22Rv1 (cell line): Measurements from ENCODE around the gene FOXL2.

Experiments
- H3K27ac ChIP-seq: fragments of 450-650 bp; 2 replicates; pipeline ENCODE4 v1.5.1; 2017
- ZFX ChIP-seq: fragments of 450-650 bp; IDR thresholded peaks from 2 replicates; pipeline ENCODE4 v1.6.1; 2017; ENCODE audit warnings: antibody characterized with exemption, borderline replicate concordance
- TF ChIP-seq, protein P1 (sequence below): fragments of 450-650 bp; IDR thresholded peaks from 2 replicates; pipeline ENCODE4 v1.5.1; 2017; ENCODE audit warnings: mild to moderate bottlenecking

The FOXL2 gene

DNA sequence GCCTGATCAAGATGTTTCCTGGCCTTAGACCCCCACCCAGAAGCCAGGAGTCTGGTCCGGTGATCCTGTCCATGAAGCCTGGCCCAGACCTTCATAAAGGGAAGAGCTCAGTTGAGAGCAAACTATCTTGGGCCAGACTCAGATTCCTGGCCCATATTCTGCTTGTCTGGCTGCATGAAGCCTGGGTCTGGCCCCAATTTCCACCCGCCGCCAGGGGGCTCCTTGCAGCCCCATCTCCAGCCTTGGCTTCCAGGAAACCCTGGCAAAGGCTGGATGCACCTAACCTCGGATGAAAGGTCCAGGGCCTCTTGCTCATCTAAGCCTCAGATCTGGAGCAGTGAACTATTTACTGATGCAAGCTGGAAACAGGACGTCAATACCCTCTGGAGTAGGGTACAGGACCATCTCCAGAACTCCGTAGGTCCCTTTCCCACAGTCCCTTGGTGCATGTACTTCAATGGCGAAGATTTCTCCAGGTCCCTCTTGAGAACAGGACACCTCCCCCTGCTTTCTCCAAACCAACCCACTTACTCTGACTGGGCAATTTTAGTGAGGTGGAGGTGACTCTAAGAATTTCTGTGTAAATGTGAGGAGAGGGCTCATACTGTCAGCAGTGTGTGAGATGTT is 5.6 kb downstream of the FOXL2 start:
- TF ChIP-seq ZFX, result no peak
- TF ChIP-seq, protein P1, sequence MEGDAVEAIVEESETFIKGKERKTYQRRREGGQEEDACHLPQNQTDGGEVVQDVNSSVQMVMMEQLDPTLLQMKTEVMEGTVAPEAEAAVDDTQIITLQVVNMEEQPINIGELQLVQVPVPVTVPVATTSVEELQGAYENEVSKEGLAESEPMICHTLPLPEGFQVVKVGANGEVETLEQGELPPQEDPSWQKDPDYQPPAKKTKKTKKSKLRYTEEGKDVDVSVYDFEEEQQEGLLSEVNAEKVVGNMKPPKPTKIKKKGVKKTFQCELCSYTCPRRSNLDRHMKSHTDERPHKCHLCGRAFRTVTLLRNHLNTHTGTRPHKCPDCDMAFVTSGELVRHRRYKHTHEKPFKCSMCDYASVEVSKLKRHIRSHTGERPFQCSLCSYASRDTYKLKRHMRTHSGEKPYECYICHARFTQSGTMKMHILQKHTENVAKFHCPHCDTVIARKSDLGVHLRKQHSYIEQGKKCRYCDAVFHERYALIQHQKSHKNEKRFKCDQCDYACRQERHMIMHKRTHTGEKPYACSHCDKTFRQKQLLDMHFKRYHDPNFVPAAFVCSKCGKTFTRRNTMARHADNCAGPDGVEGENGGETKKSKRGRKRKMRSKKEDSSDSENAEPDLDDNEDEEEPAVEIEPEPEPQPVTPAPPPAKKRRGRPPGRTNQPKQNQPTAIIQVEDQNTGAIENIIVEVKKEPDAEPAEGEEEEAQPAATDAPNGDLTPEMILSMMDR, result peak; percentile 60; the same call in 1 of the 2 replicates
- H3K27ac ChIP-seq, result no peak overlapping the region

DNA sequence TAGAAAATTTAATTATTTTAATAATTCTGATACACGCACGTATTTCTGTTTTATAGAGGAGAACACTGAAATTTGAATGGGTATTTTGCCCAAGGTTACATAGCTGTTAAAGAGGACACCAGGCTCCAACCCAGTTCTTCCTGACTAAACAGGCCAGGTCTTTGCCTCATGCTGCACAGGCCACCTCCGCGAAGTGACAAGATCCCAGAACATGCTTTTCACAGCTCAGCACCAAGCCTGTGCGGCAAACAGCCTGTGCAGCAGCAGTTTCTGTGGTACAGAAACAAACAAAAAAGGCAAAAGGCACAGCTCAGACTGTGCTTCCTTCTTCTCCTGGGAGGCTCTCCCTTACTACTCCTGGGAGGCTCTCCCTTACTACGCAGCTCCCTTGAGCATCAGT is 6.5 kb downstream of the FOXL2 start:
- no peak for TF ChIP-seq ZFX
- TF ChIP-seq, protein P1, result no peak
- no peak overlapping the region for H3K27ac ChIP-seq

DNA sequence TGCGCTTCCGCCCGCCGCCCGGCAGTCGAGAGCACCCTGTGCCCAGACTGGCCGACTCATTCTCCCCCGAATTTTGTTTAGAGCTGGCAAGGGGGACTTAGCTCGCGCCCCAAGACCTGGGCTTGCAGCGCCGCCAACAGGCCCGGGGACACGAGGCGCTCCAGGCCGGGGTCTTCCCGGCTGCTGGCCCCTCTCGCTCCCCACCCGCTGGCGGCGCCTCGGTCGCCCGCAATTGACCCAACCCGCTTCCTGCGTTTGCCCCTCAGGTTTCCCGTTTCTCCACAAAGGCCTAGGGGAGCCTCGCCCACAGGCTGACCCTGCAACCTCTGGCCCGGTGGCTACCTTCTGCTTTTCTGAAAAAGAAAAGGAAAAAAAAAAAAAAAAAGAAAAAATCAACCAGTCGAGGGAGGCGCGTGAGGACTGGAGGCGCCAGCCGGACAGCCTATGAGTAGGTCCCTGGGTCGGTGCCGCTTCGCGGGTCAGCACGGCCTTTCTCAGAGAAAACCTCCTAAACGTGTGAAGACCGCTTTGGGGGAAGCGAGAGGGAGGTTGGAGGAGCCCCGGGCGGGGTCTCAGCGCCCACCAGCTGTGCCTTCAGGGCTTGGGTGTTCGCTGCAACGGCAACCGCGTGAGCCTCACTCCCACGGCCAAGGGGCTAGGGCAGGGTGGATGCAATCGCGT is 7.2 kb downstream of the FOXL2 start:
- no peak overlapping the region for H3K27ac ChIP-seq
- no peak for TF ChIP-seq ZFX
- TF ChIP-seq, protein P1, result no peak

DNA sequence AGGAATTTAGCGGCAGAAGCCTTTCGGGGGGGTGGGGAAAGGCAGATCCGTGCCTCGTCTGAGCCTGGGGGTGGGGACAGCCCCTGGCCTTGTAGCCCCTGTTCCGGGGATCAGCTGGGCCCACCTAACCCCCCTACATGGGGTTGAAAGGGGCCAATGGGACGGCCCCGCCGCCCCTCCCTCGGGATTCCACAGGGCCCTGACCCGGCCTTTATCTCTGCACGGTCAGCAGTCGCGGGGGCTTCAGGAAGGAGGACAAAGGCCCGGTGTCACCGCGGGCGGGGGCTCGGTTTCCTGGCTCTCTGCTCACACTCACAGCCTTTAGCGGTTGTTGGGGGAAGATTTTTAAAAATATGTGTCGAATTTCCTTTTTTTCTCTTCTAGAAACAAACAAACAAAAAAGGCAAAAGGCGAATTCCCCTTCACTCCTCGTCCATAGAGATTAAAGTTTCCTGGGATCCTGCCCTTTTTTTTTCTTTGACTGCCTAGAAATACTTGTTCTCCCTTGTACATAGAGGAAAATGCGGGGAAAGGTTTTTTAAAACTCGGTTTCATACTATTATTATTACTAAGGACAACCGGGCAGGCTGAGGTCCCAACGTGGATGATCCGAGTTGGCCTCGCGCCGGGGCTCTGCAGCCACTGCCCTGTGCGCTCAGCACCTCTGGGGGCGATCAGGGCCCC is 7.9 kb downstream of the FOXL2 start:
- no peak overlapping the region for H3K27ac ChIP-seq
- TF ChIP-seq, protein P1, result no peak
- TF ChIP-seq ZFX, result no peak

DNA sequence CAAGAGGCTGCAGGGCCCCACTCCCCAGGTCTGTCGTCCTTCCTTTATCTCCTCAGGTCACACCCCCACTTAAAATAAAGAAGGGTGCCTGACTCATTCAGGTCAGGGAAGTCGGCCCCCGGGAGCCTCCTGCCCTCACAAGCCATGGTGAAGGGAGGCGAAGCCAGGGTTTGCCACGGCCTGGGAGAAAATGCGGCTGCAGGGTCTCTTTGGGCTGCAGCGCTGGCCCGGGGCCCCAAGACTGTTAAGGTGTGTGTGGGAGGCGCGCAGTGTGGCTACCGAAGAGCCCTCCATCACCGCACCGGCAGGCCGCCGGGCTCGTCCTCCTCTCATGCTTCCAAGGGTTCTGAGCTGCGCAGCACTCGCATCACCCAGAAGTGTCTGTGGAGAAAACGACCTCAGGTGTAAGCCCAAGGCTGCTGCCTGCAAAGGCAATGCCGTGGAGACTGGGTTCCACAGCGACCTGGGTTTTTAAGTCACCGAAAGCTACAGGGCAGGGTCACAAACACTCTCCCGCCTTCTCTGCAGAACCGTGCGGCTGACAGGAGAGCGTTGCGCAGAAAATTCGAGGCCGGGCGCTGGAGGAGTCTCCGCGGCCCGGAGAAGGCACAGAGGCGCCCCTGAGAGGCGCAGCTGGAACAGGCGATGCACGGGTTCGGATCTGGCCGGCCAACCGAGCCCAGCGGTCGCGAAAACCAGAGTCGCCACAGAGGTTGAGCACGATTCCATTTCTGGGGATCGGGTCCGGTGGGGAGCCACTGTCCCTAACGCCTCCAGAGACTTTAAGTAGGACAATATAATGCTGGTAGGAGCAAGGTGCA is 8.7 kb downstream of the FOXL2 start:
- no peak overlapping the region for H3K27ac ChIP-seq
- TF ChIP-seq, protein P1, result no peak
- TF ChIP-seq ZFX, result no peak

DNA sequence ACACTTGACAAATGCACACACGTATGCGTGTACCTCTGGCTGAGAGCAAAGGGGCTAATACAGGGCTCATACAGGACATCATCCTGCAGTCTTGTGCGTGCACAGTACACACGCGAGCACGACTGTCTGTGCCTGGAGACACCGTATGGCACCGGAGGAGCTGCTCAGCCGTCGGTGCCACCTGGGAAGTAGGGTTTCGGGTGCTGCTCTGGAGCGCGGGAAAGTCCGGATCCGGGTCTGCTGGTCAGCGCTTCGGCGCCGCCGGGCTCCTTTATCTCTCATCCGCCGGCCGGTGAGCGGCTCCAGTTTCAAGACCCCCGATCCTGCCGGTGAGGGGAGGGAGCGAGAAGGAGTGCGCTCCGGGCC is 9.3 kb downstream of the FOXL2 start:
- TF ChIP-seq, protein P1, result no peak
- no peak for TF ChIP-seq ZFX
- no peak overlapping the region for H3K27ac ChIP-seq
